IgD-negative memory B cell (primary cell): Measurements from ENCODE around the gene INHA. TPM values are rescaled to one million over a fixed set of nuclear protein-coding genes. Genes with fewer than 3 reads are reported as not detected.
A peak's percentile ranks its signal among the peaks of the same experiment; 100 is the strongest.

Source experiments
- H3K27ac Mint-ChIP-seq, 3 donors: one replicate each; pipeline ENCODE4 v1.8.0; 2020 to 2022; ENCODE audit warnings: mild to moderate bottlenecking in 3 of 3, mixed read lengths in 3 of 3, moderate library complexity in 1 of 3
- H3K27me3 Mint-ChIP-seq: one replicate; pipeline ENCODE4 v1.8.0; 2021; ENCODE audit warnings: mixed read lengths
- H3K36me3 Mint-ChIP-seq: one replicate; pipeline ENCODE4 v1.8.0; 2020; ENCODE audit warnings: mild to moderate bottlenecking, mixed read lengths
- H3K4me1 Mint-ChIP-seq, 3 donors: one replicate each; pipeline ENCODE4 v1.8.0; 2020 to 2022; ENCODE audit warnings: mixed read lengths in 3 of 3, mild to moderate bottlenecking in 1 of 3
- H3K4me3 Mint-ChIP-seq, 4 donors: one replicate each; pipeline ENCODE4 v1.8.0; 2020 to 2022; ENCODE audit warnings: mild to moderate bottlenecking in 4 of 4, mixed read lengths in 4 of 4, moderate library complexity in 3 of 4
- H3K9me3 Mint-ChIP-seq, 3 donors: one replicate each; pipeline ENCODE4 v1.8.0; 2020 to 2021; ENCODE audit warnings: mixed read lengths in 3 of 3, mild to moderate bottlenecking in 1 of 3
- polyA plus RNA-seq: library from polyadenylated mRNA; unstranded; fragments of 300-500 nt; fragmentation: Illumina TruSeq; gene quantifications from one replicate; pipeline ENCODE4 v1.2.3, GENCODE V29; 2021

Gene INHA
- polyA plus RNA-seq, 1 donor from 2014 or later = not detected

DNA sequence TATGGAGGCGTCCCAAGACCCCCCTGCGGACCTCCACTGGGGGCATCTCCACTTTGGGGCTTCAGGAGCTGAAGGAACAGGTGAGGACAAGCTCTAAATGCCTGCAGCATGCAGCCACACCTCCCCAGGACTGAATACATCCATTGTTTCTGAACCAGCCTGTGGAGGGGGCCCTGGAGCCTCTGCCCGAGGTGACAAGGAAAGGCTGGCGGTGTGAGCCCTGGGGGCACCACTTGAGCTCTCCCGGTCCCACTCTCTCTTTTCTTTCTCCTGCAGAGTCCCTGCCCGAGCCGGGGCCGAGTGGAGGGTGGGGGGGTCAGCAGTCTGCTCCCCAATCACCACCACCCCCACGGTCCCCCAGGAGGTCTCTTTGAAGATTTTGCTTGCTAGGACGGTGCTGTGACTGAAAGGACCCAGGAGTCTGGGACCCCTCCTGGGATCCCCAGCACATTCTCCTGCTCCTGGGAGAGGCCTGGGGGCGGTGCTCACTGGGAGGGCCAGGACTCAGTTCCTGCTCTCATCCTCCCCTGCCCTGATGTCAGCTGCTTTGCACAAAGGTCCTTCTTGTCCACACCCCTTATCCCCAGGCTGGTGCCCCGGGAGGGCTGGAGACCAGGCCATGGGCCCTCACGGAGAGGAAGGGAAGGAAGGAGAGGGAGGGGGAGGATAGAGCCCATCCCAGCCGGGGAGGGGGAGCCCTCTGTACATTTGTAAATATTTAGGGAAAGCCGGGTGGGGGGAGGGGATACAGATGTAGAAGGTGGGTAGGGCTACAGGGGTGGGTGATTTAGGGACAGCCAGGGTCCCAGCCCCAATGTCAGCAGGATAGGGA lies 34.2 kb upstream of the INHA start:
- H3K4me3 Mint-ChIP-seq = no peak overlapping the region
- no peaks in the 10 kb centered on the region for H3K36me3 Mint-ChIP-seq
- peaks cover 9% of the 10 kb centered on the region for H3K27me3 Mint-ChIP-seq
- H3K27ac Mint-ChIP-seq = no peak overlapping the region
- no peaks in the 10 kb centered on the region for H3K9me3 Mint-ChIP-seq
- peaks cover 3 to 19% (median 5%) of the 10 kb centered on the region in 3 donors for H3K4me1 Mint-ChIP-seq

DNA sequence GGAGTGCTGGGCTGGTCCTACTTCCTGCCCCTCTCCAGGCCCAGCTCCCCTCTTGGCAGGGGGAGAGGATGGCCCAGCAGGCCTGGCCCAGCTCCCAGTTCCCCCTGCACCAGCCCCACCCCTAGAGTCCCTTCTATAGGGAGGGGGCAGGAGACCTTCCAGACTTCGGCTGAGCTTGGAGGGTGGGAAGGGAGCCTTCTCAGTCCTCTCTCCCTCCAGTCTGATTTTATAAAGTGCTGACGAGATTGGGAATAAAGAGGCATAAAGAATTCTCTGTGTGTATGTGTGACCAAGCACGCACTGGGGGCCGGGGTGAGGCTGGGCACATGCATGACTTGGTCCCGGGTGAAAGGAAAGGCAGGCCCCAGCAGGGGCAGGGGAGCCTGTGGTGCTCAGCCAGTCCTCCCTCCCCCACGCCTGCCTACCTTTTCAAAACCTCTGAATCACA lies 33.6 kb upstream of the INHA start:
- Mint-ChIP-seq H3K27me3 (peaks cover 9% of the 10 kb centered on the region), H3K36me3 (no peaks in the 10 kb centered on the region), H3K9me3 (no peaks in the 10 kb centered on the region), H3K4me3 (no peak overlapping the region), H3K4me1 (peaks cover 3 to 21% (median 5%) of the 10 kb centered on the region in 3 donors), H3K27ac (no peak overlapping the region)

DNA sequence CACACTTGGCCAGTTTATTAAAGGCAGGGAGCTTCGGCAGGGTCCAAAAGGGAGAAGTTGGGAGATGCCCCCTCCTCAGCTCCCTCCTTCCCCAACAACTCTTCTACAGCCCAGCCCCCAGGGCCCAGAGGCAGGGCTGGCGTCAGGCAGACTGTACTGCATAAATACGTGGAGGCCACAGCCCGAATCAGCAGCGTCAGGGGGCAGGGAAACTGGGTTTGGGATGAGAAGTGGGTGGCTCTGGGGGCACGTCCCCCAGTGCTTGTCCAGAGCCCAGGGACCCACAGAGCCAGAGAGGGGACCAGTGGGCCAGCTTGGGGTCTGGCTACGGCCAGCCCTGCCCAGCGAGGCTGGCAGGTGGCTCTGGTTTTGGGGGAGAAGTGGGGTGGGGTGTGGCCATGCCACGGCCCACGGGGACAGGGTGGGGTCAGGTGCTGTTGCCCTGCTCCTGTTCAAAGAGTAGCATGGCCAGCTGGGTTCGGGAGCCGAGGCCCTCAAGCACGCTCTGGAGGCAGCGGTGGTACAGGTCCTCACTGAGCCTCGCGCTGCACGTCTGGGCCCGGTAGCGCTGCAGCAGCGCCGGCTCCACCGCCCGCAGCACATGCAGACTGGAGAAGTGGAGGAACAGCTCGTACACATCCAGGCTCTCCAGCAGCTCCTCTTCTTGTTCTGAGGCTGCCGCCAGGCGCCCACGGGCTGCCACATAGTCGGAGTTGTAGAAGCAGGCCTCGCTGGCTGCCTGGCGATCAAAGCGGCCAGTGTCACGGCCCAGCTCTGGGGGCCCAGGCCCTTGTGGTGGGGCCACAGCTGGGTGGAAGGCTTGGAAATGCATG lies 32.9 kb upstream of the INHA start:
- Mint-ChIP-seq H3K36me3 (no peaks in the 10 kb centered on the region), H3K4me1 (peaks cover 3 to 21% (median 5%) of the 10 kb centered on the region in 3 donors), H3K9me3 (no peaks in the 10 kb centered on the region), H3K27me3 (peaks cover 9% of the 10 kb centered on the region), H3K4me3 (no peak overlapping the region), H3K27ac (no peak overlapping the region)

DNA sequence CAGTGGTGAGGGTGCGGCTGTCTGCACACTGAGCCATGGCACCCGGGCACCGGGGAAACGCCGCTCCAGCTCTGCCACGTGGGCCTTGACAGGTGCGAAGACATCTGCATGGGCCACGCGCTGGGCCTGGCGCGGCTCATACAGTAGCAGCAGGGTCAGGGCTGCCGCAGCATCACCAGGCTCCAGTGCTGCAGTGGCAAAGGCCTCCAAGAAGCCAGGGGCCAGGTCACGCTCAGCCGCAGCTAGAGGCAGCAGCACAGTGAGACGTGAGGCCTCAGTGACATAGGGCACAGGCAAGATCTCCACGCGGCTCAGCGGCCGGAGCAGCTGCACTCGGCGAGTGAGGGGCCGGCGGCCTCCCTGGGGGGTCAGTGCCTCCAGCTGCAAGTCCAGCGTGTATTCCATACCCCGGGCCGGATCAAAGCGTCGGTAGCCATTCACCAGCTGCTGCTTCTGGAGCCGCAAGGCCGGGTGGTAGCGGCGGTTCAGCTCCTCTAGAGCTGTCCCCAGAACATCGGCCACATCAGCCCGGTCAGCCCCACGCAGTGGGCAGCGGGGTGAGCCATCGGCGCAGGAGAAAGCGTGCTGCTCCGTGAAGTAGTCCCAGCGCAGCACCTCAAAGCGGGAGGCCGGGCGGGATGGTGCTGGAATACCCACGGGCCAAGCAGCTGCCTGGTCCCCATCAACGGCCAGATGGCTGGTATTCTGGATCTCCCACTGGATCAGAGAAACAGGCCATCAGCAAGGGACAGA lies 32.0 kb upstream of the INHA start:
- H3K4me3 Mint-ChIP-seq = peak overlapping the region in 1 of 4 donors; percentile 33
- no peaks in the 10 kb centered on the region for H3K9me3 Mint-ChIP-seq
- peaks cover 6 to 30% (median 8%) of the 10 kb centered on the region in 3 donors for H3K4me1 Mint-ChIP-seq
- H3K36me3 Mint-ChIP-seq = no peaks in the 10 kb centered on the region
- no peak overlapping the region for H3K27ac Mint-ChIP-seq
- peaks cover 12% of the 10 kb centered on the region for H3K27me3 Mint-ChIP-seq

DNA sequence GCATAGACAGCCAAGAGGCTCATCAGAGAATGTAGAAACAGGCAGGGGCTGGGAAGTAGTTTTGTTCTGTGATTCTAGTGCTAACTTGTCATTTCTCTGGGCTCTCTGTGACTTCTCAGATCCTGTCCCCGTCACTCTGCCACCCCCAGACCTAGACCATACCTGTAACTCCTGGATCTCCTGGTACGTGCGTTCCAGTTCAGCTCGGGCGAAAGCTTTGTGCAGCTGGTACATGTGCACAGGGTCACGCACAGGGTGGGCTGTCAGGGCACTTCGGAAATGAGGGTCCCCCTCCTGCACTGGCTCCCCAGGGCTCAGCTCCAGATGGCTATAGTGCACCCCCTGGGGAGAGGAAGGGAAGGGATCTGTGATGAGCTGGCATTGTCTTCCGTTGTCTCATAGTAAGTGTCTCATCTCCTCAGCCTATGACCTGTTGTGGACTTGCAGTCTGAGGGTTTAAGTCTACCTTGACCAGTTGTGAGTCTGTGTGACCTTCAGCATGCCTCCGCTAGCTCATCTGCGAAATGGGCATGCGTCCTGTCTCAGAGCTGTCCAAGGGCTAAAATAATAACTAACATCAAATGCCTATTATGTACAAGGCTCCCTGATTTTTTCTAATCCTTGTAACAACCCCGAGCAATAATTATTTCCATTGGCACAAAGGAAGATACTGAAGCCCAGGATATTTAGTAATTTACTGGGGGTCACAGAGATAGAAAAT lies 31.2 kb upstream of the INHA start:
- H3K4me3 Mint-ChIP-seq = peak overlapping the region; percentile 17 to 94 (median 58)
- H3K27ac Mint-ChIP-seq = peak overlapping the region in 1 of 3 donors; percentile 72
- H3K27me3 Mint-ChIP-seq = peaks cover 11% of the 10 kb centered on the region
- H3K36me3 Mint-ChIP-seq = no peaks in the 10 kb centered on the region
- H3K4me1 Mint-ChIP-seq = peaks cover 6 to 30% (median 8%) of the 10 kb centered on the region in 3 donors
- H3K9me3 Mint-ChIP-seq = no peaks in the 10 kb centered on the region

- peak overlapping the region in 2 of 3 donors; percentile 23 to 70 for H3K27ac Mint-ChIP-seq
- no peaks in the 10 kb centered on the region for H3K36me3 Mint-ChIP-seq
- peaks cover 13% of the 10 kb centered on the region for H3K27me3 Mint-ChIP-seq
- H3K4me3 Mint-ChIP-seq = peak overlapping the region; percentile 17 to 94 (median 66)
- peaks cover 6 to 30% (median 8%) of the 10 kb centered on the region in 3 donors for H3K4me1 Mint-ChIP-seq
- no peaks in the 10 kb centered on the region for H3K9me3 Mint-ChIP-seq
These were observed 30.4 kb upstream of the INHA start for GRCh38 chr2:219541611-219542180.

- no peaks in the 10 kb centered on the region for H3K9me3 Mint-ChIP-seq
These were observed 29.0 kb upstream of the INHA start for GRCh38 chr2:219542931-219543595.

GRCh38 chr2:219543596-219544358 lies 28.3 kb upstream of the INHA start, which contains the start of the genes CHPF and TMEM198:
Gene CHPF (minus strand): TSS chr2:219543809. CDS start chr2:219543538, 271 bp downstream.
Gene TMEM198 (plus strand): TSS chr2:219544028. CDS start chr2:219544728, 700 bp downstream.
- Mint-ChIP-seq H3K9me3 (no peaks in the 10 kb centered on the region), H3K4me3 (peak within 1 kb of the TSS; percentile 81 to 94 (median 86)), H3K36me3 (no peaks in the 10 kb centered on the region), H3K4me1 (peaks cover 6 to 30% (median 8%) of the 10 kb centered on the region in 3 donors), H3K27me3 (peaks cover 23% of the 10 kb centered on the region), H3K27ac (peak within 1 kb of the TSS; percentile 72 to 80 (median 80))

More at GRCh38 chr2:219542931-219543595, 29.0 kb upstream of the INHA start:
- Mint-ChIP-seq H3K4me3 (peak overlapping the region; percentile 79 to 94 (median 86)), H3K27ac (peak overlapping the region; percentile 72 to 80 (median 80)), H3K27me3 (peaks cover 23% of the 10 kb centered on the region), H3K36me3 (no peaks in the 10 kb centered on the region), H3K4me1 (peaks cover 6 to 30% (median 8%) of the 10 kb centered on the region in 3 donors)

- H3K36me3 Mint-ChIP-seq = peaks cover 2% of the 10 kb centered on the region
- peaks cover 6 to 30% (median 8%) of the 10 kb centered on the region in 3 donors for H3K4me1 Mint-ChIP-seq
- H3K27ac Mint-ChIP-seq = peak overlapping the region in 1 of 3 donors; percentile 72
- peaks cover 28% of the 10 kb centered on the region for H3K27me3 Mint-ChIP-seq
- no peaks in the 10 kb centered on the region for H3K9me3 Mint-ChIP-seq
- peak overlapping the region; percentile 81 to 86 (median 82) for H3K4me3 Mint-ChIP-seq
These were observed 27.5 kb upstream of the INHA start for GRCh38 chr2:219544567-219544966.

- Mint-ChIP-seq H3K27me3 (peaks cover 35% of the 10 kb centered on the region), H3K9me3 (no peaks in the 10 kb centered on the region), H3K27ac (peak overlapping the region in 1 of 3 donors; percentile 72), H3K4me3 (peak overlapping the region in 2 of 4 donors; percentile 82 to 83), H3K4me1 (peaks cover 6 to 30% (median 8%) of the 10 kb centered on the region in 3 donors), H3K36me3 (peaks cover 2% of the 10 kb centered on the region)
These were observed 26.7 kb upstream of the INHA start for GRCh38 chr2:219545295-219545942.

- Mint-ChIP-seq H3K9me3 (no peaks in the 10 kb centered on the region), H3K27ac (peak overlapping the region in 1 of 3 donors; percentile 75), H3K4me1 (peaks cover 6 to 30% (median 9%) of the 10 kb centered on the region in 3 donors), H3K27me3 (peaks cover 37% of the 10 kb centered on the region), H3K4me3 (peak overlapping the region in 2 of 4 donors; percentile 18 to 40), H3K36me3 (peaks cover 2% of the 10 kb centered on the region)
These were observed 26.2 kb upstream of the INHA start for GRCh38 chr2:219545943-219546352.

DNA sequence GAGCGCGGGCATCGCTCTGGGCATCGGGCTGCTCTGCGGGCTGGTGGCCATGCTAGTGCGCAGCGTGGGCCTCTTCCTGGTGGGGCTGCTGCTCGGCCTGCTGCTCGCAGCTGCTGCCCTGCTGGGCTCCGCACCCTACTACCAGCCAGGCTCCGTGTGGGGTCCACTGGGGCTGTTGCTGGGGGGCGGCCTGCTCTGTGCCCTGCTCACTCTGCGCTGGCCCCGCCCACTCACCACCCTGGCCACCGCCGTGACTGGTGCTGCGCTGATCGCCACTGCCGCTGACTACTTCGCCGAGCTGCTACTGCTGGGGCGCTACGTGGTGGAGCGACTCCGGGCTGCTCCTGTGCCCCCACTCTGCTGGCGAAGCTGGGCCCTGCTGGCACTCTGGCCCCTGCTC lies 24.5 kb upstream of the INHA start:
- H3K4me1 Mint-ChIP-seq = peaks cover 7 to 13% (median 7%) of the 10 kb centered on the region in 3 donors
- H3K4me3 Mint-ChIP-seq = no peak overlapping the region
- no peak overlapping the region for H3K27ac Mint-ChIP-seq
- no peaks in the 10 kb centered on the region for H3K9me3 Mint-ChIP-seq
- H3K36me3 Mint-ChIP-seq = peaks cover 2% of the 10 kb centered on the region
- peaks cover 46% of the 10 kb centered on the region for H3K27me3 Mint-ChIP-seq
